ENCODE data around the gene COL8A1. TPM values are rescaled to one million over a fixed set of nuclear protein-coding genes. Genes with fewer than 3 reads are reported as not detected.

Gene COL8A1
- total RNA-seq, 4 donors from 2014 or later = 31.5 to 139 (median 71.4) TPM

DNA sequence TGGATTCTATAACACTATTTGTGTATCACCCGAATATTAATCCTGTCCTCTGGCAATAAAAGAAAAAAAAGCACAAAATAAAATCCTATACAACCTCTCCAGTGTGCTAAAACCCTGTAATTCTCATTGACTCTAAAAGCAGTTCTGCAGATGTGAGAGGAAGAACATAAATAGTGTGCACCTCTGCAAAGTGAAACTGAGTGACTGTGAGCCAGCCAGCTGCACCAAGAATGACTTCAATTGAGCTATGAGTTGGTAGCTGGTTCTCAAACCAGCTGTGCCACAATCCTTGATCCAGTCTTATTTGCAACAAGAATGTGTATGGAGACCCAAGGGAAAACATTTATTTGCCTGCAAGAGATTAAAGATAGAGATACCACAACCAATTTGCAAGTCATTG is 31.2 kb upstream of the COL8A1 start:
- Histone ChIP-seq H3K4me3 (no peak overlapping the region), H3K4me1 (no peaks in the 10 kb centered on the region), H3K9me3 (no peaks in the 10 kb centered on the region), H3K36me3 (no peaks in the 10 kb centered on the region), H3K27ac (replicated peaks in 1 of 4) (no peak overlapping the region), H3K27me3 (no peaks in the 10 kb centered on the region)
- TF ChIP-seq EP300 (IDR thresholded peaks at IDR 0.05) = no peak
- no peak for TF ChIP-seq POLR2AphosphoS5 (IDR thresholded peaks at IDR 0.05)
- TF ChIP-seq, protein P1, sequence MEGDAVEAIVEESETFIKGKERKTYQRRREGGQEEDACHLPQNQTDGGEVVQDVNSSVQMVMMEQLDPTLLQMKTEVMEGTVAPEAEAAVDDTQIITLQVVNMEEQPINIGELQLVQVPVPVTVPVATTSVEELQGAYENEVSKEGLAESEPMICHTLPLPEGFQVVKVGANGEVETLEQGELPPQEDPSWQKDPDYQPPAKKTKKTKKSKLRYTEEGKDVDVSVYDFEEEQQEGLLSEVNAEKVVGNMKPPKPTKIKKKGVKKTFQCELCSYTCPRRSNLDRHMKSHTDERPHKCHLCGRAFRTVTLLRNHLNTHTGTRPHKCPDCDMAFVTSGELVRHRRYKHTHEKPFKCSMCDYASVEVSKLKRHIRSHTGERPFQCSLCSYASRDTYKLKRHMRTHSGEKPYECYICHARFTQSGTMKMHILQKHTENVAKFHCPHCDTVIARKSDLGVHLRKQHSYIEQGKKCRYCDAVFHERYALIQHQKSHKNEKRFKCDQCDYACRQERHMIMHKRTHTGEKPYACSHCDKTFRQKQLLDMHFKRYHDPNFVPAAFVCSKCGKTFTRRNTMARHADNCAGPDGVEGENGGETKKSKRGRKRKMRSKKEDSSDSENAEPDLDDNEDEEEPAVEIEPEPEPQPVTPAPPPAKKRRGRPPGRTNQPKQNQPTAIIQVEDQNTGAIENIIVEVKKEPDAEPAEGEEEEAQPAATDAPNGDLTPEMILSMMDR (IDR thresholded peaks at IDR 0.05) = no peak
- TF ChIP-seq POLR2A (IDR thresholded peaks at IDR 0.05; ENCODE audit: low read depth) = no peak
- no peak for DNase-seq (ENCODE audit: extremely low spot score)
- intact Hi-C loops (cut with DNase I) = no loop called here
- 88% methylated on average over 1 of the region's 1 CpG for WGBS

DNA sequence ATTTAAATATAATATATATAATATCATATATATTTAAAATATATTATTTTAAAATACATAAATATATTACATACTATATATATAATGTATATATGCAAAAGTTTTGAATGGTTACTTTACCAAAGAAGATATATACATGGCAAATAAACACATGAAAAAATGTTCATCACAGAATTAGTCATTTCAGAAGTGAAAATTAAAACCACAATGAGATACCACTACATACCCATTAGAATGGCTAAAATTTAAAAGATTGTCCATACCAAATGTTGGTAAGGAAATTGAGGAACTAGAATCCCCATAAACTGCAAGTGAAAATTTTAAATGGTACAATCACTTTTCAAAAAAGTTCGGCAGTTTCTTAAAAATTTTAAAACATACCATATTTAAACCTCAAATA is 23.6 kb upstream of the COL8A1 start:
- 86% methylated on average over 1 of the region's 1 CpG for WGBS
- TF ChIP-seq POLR2AphosphoS5 (IDR thresholded peaks at IDR 0.05) = no peak
- TF ChIP-seq POLR2A (IDR thresholded peaks at IDR 0.05; ENCODE audit: low read depth) = no peak
- TF ChIP-seq EP300 (IDR thresholded peaks at IDR 0.05) = no peak
- TF ChIP-seq, protein P1 (IDR thresholded peaks at IDR 0.05) = no peak
- no peaks in the 10 kb centered on the region for H3K36me3 ChIP-seq
- no peaks in the 10 kb centered on the region for H3K4me1 ChIP-seq
- H3K4me3 ChIP-seq = no peak overlapping the region
- H3K27ac ChIP-seq (replicated peaks in 1 of 4) = no peak overlapping the region
- H3K9me3 ChIP-seq = no peaks in the 10 kb centered on the region
- DNase-seq (ENCODE audit: extremely low spot score) = no peak
- intact Hi-C loops (cut with DNase I) = no loop called here
- H3K27me3 ChIP-seq = no peaks in the 10 kb centered on the region

DNA sequence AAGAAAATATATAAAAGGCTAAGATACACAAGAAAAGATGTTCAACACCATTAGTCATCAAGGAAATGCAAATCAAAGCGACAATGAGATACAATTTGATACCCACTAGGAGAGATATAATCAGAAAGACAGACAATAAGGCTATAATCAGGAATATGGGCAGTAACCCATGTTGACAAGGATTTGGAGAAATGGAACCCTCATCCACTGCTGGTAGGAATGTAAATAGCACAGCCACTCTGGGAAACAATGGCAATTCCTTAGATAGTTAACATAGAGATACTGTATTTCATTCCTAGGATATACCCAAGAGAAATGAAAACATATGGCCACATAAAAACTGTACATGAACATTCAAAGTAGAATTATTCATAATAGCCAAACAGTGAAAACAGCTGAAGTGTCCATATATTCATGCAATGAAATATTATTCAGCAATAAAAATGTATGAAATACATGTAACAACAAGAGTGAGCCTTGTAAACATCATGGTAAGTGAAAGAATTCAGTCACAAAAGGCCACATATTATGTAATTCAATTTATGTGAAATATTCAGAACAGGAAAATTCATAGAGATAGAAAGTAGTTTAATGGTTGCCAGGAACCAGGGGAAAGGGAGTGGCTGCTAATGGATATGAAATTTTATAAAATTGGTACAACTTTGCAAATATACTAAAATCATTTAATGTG is 18.2 kb upstream of the COL8A1 start:
- TF ChIP-seq POLR2A (IDR thresholded peaks at IDR 0.05; ENCODE audit: low read depth) = no peak
- TF ChIP-seq, protein P1 (IDR thresholded peaks at IDR 0.05) = no peak
- no peak for TF ChIP-seq POLR2AphosphoS5 (IDR thresholded peaks at IDR 0.05)
- no peak for TF ChIP-seq EP300 (IDR thresholded peaks at IDR 0.05)
- DNase-seq (ENCODE audit: extremely low spot score) = no peak
- no peaks in the 10 kb centered on the region for H3K9me3 ChIP-seq
- H3K4me1 ChIP-seq = no peaks in the 10 kb centered on the region
- 100% methylated on average over 1 of the region's 1 CpG for WGBS
- H3K36me3 ChIP-seq = no peaks in the 10 kb centered on the region
- no peak overlapping the region for H3K4me3 ChIP-seq
- H3K27ac ChIP-seq (replicated peaks in 1 of 4) = no peak overlapping the region
- H3K27me3 ChIP-seq = no peaks in the 10 kb centered on the region
- intact Hi-C loops (cut with DNase I) = no loop called here

DNA sequence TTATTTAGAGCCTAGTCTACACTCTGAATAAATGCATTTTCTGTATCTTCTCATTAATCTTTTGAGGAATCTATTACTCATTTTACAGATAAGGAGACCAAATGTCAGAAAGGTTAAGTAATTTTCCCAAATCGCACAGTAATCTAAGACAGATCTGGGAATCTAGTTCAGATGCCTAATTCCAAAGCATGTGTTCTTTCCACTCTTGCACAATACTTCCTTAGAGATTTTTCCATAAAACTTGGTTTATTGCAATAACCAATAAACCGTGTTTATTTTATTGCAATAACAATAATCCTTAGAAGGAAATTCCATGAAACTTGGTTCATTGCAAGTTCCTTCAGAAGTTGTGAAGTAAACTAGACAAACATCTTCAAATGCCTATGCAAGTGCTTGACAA is 17.4 kb upstream of the COL8A1 start:
- WGBS = 85% methylated on average over 2 of the region's 2 CpGs
- TF ChIP-seq EP300 (IDR thresholded peaks at IDR 0.05) (no peak), POLR2A (IDR thresholded peaks at IDR 0.05; ENCODE audit: low read depth) (no peak), POLR2AphosphoS5 (IDR thresholded peaks at IDR 0.05) (no peak)
- TF ChIP-seq, protein P1 (IDR thresholded peaks at IDR 0.05) = no peak
- DNase-seq (ENCODE audit: extremely low spot score) = no peak
- Histone ChIP-seq H3K4me1 (no peaks in the 10 kb centered on the region), H3K36me3 (no peaks in the 10 kb centered on the region), H3K9me3 (no peaks in the 10 kb centered on the region), H3K27ac (replicated peaks in 1 of 4) (no peak overlapping the region), H3K4me3 (no peak overlapping the region), H3K27me3 (no peaks in the 10 kb centered on the region)
- intact Hi-C loops (cut with DNase I) = no loop called here

Measured in esophagus muscularis mucosa (tissue), 4 donors.